GM18870 (cell line): Measurements from ENCODE around the gene NPHS1.
"Not testable (repeated sequence)": the region's sequence is repeated elsewhere in the genome, so short reads cannot be mapped to it uniquely, and the experiment has no call there.

Experiments
- ATAC-seq: cut with Tn5 transposase; IDR thresholded peaks from one replicate; pipeline ENCODE4 v1.9.1; 2021; ENCODE audit warnings: moderate library complexity; ENCODE audit not compliant: unreplicated experiment

NPHS1 gene

DNA sequence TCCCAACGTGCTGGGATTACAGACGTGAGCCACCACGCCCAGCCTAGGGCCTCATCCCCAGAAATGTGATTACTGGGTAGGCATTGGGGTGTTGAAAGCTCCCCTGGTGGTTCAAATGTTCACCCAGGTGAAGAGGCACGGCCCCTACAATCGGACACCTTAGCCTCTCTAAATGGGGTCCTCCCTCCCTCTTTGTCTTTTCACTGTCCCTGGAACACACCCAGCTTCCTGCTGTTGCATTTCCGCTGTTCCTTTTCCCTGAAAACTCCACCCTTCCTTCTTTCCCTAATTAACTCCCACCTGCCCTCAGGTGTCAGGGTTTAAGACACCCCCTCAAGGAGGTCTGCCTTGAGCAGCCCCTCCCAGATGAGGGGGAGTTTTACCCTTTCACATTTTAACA lies 36.0 kb downstream of the NPHS1 start:
- no peak for ATAC-seq

DNA sequence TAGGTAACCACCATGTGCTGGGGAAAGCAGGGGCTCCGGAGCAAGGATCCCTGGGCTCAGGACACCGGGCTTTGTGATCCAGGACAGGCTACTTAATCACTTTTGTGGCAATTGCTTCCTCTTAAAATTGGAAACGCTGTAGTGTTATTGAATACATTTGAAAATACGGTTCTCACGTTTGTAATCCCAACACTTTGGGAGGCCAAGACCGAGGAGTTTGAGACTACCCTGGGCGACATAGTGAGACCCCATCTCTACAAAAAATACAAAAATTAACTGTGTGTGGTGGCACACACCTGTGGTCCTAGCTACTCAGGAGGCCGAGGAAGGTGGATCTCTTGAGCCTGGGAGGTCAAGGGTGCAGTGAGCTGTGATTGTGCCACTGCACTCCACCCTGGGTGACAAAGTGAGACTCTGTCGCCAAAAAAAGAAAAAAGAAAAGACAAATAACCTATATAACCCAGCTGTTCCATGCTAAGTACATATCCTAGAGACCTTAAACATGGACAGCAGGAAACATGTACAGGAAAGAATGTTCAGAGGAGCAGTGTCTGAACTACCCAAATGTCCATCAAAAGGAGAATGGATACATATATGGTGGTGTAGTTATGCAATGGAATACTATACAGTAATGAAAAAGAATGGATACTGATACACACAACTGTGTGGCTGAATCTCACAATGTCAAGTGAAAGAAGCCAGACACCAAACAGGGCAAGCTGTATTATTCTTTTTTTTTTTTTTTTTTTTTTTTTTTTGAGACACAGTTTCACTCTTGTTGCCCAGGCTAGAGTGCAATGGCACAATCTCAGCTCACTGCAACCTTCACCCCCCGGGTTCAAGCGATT lies 39.0 kb downstream of the NPHS1 start:
- ATAC-seq, result no peak

DNA sequence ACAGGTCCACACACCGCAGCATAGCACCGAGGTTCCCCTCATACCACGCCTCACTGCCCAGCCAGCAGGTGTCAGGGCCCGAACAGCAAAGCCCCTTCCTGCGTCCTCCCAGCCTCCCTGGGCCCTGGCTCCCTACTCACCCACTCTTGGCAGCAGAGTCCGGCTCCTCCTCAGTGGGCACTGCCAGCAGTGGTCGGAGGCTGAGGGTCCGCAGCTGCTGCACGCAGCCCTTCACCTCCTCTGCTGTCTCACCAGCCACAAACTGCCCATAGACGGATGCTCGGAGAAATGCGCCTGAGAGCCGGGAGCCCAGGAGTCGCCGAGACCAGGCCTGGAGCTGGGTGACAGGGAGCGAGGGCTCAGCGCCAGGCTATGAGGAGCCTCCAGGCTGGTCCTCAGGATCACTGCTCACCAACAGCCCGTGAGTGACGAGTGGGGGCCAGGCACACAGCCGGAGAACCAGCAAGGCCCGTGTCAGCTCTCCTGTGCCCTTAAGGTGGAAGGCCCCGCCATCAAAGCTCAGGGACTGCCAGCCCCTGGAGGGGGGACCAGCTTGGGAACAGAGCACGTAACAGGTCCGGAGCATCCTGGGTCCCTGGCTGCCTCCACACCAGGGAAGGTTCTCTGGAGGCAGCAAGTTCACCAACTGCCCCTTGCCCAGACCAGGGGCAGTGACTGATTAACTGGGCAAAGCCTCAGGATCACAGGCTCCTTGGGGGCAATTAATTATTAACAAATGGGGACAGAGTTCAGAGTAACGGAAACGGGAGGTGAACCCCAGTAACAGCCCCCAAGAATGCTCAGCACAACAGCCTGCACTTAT lies 39.9 kb downstream of the NPHS1 start, which contains the start of gene PRODH2:
Gene PRODH2 (minus strand): TSS at position 626 of the 823 bp plus-strand sequence. CDS start 40 bp downstream, at position 586.
- no peak for ATAC-seq

DNA sequence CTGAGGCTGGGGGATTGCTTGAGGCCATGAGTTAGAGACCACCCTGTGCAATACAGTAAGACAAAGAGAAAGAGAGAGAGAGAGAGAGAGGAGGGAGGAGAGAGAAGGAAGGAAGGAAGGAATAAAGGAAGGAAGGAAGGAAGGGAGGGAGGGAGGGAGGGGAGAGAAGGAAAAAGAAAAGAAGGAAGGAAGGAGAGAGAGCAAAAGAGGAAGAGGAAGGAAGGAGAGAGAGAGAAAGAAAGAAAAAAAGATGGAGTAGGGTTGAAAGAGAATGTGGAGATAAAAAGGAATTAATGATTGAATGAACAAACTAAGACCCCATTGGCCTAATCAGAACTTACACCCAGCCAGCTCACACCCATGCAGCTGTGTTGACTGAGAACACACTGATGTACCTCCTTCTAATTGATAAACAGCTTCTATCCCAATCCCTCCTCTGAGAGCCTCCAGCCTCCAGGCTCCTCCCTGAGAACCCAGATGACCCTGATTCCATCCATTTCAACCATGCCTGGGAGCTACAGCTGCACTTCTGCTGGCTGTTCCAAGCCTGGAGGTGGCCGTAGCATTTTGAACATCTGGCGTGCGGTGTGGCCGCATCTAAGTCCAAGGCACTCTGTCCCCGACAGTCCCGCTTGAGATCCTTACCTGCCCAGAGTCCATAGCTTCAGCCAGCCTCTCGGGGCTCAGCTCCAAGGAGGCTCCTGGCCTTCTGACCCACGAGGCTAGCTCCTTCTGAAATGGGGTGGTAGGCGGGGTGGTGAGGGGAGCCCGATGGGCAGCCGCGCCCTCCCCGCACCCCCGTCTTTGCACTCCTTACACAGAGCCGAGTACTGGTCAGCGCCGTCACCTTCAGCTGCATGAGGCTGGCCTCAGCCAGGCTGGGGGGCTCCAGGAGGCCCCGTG lies 40.7 kb downstream of the NPHS1 start:
- no peak for ATAC-seq

DNA sequence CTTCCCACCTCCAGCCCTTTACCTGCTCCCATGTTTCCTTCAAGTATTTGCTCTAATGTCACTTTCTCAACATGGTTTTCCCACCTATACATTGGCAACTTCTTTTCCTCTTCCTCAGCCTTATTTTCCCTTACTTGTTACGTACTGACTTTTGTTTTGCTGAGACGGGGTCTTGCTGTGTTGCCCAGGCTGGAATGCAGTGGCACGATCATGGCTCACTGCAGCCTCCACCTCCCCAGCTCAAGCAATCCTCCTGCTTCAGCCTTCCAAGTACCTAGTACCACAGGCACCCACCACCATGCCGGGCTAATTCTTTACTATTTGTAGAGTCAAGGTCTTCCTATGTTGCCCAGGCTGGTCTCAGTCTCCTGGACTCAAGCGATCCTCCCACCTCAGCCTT lies 44.7 kb downstream of the NPHS1 start:
- no peak for ATAC-seq

DNA sequence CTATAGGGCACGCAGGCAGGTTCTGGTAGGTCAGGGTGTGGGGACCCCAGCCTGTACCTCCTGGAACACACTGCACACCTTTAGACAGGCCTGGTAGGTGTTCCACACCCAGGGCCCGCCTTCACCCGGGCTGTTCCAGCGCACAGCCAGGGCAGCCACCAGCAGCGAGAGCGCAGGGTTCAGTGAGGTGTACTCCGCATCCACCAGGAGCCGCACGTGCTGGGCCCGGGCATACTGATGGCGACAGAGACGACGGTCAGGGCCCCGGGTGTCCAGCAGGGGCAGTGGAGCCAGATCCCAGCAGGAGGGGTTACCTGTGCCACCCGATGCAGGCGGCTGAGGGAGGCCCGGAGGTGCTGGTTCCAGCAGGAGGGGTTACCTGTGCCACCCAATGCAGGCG lies 45.7 kb downstream of the NPHS1 start:
- ATAC-seq, result no peak

DNA sequence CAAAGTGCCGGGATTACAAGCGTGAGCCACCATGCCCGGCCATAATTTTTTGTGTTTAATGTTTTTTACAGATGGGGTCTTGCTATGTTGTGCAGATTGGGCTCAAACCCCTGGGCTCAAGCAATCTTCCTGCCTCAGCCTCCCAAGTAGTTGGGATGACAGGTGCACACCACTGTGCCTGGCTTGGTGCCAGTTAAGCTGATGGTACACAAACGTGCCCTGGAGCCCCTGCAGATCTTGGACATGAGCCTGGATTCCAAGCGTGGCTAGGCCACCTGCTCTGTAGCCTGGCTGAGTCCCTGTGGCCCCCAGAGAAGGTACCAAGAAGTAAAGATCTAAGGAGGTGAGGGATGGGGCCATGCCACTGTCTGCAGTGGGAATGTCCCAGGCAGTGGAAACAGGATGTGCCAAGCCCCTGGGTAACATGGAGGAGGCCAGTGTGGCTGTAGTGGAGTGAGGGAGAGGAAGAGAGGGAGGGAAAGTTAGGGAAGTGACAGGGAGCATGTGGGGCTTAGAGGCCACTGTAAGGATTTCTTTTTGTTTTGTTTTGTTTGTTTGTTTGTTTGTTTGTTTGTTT lies 46.7 kb downstream of the NPHS1 start:
- ATAC-seq, result no peak

DNA sequence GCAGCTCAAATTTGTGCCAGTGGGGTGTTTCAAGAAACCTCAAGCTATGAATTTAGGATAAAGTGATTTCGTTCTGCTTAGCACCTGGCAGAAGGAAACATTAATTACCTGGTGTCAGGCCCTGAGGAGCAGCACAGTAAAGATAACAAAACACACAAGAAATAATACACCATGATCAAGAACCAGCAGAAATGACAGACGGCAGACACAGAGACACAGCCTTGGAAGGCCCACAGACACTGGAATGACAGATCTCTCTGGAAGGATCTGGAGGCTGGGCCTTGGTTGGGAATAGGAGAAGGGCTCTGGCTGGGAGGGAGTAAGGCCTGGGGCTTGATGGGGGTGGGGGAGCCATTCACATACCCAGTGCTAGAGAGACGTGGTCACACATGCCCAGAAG lies 50.5 kb downstream of the NPHS1 start:
- ATAC-seq, result no peak

DNA sequence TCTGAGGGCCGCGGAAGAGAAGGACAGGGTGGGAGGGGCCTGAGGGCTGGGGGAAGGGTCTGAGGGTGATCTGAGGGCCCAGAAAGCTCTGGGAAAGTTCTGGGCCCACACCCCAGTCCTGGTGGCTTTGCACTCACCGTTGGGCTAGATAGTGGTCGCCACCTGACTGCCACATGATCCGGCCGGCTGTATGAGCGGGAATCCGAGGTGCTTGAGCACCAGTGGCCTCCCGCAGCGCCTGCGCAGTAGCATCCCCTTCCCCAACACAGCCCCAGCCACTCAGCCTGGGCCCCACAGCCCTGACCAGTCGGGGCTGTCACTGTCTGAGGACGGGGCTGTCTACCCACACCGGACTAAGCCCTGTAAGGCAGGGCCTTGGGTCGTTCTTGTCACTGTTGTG lies 54.6 kb downstream of the NPHS1 start:
- no peak for ATAC-seq

DNA sequence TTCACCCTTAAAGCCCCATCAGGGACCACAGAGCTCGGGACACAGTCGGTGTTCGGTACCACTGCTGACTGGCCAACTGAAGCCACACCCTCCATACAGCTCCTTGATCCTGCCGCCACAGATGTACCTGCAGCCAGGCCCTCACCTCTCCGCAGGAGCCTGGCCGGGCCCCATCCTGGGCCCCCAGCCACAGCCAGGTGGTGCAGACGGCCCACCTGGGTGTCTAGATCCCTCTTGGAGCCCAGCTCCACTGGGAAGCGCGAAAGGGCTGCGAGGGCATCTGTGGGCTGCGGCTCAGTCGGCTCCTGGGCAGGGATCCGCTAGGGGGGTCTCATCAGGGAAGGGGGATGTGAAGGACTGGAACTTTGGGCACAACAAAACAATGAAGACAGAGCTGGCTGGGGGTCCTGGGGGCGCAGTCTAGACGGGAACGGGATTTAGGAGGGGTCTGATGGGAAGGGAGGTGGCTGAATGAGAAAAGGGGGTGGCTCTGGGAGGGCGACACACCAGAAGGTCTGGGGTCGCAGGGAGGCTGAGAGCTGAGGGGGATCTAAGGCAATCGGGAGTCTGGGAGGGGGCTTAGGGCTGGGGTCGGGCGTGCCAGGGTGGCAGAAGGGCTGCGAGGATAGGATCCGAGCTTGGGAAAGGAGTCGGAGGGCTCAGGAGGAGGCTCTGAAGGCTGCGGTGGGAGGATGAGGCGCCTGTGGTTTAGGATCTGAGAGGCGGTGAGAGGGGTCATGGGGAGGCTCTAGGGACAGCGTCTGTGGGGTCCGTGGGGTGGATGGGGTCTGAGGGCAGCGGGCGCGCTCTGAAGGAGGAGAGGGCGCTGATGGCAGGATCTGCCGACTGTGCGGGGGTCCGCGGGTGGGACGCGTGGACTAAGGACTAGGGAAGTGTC lies 55.4 kb downstream of the NPHS1 start:
- no peak for ATAC-seq

DNA sequence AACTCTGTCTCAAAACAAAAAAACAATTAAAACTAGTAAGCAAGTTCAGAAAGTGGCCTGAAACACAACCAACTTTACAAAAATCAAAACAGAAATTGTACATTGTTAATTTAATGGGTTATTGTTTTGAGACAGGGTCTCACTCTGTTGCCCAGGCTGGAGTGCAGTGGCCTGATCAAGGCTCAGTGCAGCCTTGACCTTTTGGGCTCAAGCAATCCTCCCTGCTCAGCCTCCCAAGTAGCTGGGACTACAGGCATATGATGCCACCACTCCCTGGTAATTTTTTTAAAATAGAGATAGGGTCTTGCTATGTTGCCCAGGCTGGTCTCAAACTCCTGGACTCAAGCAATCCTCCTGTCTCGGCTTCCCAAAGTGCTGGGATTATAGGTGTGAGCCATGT lies 56.7 kb downstream of the NPHS1 start:
- ATAC-seq, result not testable (repeated sequence)

DNA sequence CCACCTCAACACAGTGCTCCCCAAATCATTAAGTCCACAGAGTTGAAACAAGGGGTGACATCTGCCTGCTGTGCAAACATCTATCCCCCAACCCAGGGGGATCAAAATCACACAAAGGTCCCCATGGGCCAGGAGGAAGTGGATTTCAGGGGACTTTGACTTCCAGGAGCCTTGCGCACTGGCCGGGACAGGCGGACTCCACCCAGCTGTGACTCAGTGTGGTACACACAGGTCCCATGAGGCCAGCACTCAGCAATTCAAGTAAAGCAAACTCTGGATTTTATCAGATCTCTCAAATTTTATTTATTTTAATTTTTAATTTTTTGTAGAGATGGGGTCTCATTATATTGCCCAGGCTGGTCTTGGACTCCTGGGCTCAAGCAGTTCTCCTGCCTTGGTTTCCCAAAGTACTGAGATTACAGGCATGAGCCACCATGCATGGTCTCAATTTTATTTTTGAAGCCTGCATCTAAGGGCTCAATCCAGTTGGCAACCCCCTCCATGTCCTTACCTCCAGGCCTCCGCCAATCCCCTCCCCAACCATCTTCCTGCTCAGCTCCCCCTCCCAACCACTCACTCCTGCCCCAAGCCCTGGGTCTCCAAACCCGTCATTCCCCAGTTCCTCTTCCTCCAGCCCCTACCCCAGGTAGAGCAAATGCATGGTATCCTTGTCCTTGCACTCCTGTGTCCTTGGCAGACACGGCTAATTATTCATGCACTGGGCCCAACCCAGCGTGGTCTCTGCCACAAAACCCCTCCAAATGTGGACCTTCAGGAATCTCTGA lies 58.7 kb downstream of the NPHS1 start:
- ATAC-seq, result no peak

DNA sequence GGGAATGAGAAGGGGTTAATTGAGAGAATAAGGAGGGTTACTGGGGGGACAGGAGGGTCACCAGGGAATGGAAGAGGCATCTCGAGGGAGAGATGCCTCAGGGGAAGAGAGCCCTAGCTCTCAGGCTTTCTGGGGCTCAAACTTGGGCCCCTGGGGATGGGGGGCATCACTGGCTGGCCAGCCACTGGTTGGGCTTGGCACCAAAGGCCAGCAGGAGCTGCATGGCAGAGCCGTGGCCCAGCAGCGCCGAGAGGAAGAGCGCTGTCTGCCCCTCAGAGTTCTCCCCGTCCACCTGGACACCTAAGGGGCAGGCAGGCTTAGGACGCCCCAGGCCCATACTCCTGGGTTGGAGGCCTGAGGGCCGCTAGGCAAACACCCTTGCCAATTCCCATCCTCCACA lies 59.4 kb downstream of the NPHS1 start:
- ATAC-seq, result no peak

DNA sequence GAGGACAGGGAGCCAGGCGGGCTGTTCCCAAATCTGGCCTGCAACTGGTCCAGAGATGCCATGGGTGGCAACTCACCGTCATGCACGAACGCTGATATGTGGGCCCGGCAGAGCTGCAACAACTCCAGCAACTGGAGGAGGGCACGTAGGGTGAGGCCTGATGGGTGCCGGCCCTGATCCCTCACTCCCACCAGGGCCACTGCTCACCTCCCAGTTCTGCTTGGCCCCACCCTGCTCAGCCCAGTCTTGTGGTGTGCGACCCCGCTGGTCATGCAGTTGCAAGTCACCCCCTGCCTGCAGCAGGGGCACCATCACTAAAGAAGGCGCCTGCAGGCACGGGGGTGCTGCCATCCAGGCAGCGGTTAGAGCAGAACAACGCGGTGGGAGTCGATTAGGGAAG lies 60.0 kb downstream of the NPHS1 start:
- ATAC-seq, result no peak

DNA sequence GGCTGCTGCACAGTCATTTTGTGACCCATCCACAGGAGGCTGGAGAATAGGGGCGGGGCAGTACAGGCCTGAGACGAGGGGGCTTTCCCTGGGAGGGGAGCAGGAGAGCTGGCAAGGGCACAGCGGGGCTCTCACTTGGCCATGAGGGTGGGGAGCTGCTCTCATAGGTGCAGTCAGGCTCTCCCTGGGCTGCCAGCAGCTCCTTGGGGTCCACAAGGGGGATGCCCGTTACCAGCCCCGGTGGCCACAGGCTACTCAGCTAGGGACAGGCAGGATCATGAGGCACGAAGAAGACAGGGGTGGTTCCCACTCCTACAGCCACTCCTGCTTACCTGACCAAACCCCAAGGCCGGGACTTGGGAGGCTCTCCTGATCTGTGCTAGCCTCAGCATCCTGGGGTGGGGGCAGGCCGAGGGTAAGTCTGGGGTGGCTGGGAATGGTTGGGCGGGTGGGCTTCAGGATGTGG lies 60.5 kb downstream of the NPHS1 start:
- ATAC-seq, result no peak

DNA sequence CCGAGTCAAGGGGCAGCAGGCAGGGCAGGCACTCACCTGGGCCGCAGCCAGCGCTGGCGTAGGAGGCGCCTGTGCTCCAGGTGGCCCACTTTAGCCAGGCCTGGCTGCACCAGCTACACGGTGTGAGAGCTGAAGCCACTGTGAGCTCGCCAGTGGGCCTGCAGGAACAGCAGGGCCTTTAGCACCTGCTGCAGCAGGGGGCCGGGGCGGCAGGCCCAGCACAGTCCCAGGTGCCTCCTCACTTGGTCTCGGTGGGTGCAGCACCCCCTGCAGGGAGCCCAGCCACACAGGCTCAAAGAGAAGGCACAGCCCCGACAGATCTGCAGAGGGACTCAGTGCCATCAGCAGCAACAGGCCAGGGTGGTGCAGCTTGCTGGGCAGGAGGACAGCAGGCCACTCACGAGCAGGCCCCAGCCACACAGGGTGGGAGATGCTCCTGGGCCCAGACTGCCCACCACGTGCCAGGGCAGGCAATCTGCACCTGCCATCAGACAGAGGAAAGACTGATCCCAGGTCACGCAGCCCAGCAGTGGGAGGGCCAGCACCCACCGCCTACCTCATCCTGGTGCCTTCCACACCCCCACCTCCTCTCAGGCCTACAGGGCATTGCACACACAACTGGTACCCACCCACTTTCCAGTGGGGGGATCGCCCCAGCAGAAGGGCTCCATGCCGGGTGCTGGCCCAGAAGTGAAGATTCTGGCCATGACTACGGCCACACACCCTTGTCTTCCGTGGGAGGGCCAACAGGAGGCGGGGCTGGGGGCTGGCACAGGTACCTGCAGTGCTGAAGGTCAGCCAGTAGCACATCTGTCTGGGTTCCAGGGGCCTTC lies 61.1 kb downstream of the NPHS1 start:
- no peak for ATAC-seq

DNA sequence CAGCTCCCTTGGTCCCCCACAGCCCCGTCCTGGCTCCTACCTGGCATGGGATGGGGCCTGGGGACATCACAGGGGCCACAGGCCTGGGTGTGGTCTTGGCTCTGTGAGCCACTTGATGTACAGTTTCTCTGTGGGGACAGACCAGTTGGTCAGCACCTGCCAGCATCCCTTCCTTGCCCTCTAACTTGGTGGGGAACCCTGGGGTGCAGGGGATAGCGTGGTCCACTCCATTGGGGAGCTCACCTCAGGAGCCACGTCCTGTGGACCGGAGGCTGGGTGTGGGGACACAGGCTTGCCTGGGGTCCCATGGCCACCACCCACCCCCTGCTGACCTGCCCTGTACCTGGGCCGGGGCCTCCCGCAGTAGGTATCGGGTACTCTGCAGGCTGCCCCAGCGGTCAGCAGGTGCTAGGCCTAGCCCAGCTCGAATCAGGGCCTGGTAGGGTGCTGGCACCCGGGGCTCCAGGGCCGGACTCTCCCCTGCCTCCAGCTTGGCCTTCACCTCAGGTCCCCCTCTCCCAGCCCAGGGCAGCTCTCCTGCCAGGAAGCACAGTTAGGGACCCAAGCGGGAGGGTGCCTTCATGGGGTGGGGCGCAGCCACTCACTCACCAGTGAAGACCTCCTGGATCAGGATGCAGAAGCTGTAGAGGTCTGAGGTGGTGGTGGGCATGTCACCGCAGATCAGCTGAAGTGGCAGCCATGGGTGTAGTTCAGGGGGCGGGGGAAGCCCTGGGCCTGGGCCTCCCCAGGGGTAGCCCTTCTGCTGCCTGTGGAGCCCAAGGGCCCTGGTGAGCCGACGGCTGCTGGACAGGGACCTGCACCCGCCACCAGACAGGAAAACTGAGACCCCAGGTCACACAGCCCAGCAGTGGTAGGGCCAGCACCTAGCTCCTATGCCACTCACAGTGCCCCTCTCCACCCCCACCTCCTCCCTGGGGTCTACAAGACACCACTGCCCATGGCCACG lies 62.0 kb downstream of the NPHS1 start:
- ATAC-seq, result no peak
